Measurements from ENCODE around the gene NAV3.

NAV3 gene

DNA sequence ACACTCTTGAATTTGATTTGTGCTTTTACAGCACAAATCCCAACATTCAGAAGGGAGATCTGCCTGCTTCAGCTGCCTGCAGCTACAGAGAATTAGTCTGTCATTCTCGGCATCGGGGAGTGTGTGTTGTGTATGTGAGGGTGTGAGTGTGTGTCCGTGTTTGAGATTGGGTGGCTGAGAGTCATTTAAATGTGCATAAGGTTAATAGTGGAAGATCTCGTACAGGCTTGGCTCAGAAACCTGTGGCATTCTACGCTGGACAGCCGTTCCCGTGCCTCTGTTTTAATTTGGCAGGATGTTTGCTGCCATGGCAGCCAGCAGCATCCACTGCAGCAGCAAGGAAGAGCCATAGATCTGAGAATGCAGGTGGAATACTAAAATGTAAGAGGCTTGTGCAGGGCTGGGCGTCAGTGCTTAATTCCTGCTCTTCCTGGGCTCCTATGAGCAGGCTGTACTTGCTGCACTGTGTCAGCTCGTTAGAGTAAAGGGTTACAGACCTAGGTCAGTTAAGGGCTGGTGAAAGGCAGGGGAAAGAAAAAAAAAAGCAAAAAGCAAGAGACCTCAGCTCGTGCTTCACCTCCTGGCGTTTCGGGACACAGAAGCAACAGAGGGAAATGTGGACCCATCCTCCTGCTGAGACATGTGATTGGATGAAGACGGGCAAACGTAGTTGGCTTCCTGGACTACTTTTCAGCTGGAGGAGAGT lies 205.4 kb downstream of the NAV3 start:
- peak overlapping the region; percentile 24 for H3K27ac ChIP-seq
- no peak for TF ChIP-seq CTCF (conservative IDR thresholded peaks at IDR 0.05)

- TF ChIP-seq CTCF (conservative IDR thresholded peaks at IDR 0.05): no peak
- H3K27ac ChIP-seq: no peak overlapping the region
Measured at GRCh38 chr12:78036874-78037273, 206.2 kb downstream of the NAV3 start.

DNA sequence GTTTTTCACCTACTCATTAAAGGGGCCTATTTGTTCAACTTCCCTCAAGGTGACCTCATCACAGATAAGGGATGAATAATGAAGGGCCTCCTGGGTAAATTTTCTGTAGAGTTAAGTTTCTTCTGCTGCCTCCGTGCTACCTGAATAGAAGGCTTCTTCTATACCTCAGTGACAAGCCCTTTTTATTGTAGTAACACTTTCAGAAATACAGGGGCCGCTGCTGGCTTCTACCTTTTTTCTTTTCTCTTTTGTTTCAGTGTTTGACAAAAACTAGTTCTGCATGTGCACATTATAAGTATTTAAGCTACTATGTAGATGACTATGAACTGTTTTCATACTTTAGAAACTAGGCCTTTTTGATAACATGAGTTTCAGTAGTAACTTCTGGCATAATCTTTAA lies 207.0 kb downstream of the NAV3 start:
- no peak overlapping the region for H3K27ac ChIP-seq
- TF ChIP-seq CTCF (conservative IDR thresholded peaks at IDR 0.05): no peak

DNA sequence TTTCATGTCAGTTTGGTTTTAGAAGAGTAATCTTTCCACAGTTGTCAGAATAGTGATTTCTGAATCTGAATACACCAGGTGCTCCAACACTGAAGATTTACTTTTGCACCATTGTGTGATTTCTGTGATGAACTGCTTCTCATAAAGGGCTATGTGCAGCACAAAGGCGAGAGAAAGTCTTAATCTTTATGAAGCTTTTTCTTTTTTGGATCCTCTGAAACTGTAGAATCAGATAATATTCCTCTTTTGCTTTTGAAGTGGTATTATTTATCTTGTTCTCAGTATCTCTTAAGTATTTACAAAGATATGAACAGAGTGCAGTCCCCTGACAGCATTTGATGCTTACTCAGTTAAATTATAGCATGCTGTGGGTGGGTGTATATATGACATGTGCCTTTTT lies 207.8 kb downstream of the NAV3 start:
- TF ChIP-seq CTCF (conservative IDR thresholded peaks at IDR 0.05): no peak
- H3K27ac ChIP-seq: no peak overlapping the region

- no peak overlapping the region for H3K27ac ChIP-seq
- TF ChIP-seq CTCF (conservative IDR thresholded peaks at IDR 0.05): no peak
Measured at GRCh38 chr12:78038986-78039385, 208.3 kb downstream of the NAV3 start.

- no peak for TF ChIP-seq CTCF (conservative IDR thresholded peaks at IDR 0.05)
Measured at GRCh38 chr12:78040111-78040510, 209.4 kb downstream of the NAV3 start.

GRCh38 chr12:78050790-78051189 lies 220.1 kb downstream of the NAV3 start:
- no peak overlapping the region for H3K27ac ChIP-seq
- TF ChIP-seq CTCF (conservative IDR thresholded peaks at IDR 0.05): no peak

More at GRCh38 chr12:78040111-78040510, 209.4 kb downstream of the NAV3 start:
- no peak overlapping the region for H3K27ac ChIP-seq
